Ectodermal cell (in vitro differentiated cells): ENCODE results near the gene DLAT.
A peak's percentile ranks its signal among the peaks of the same experiment; 100 is the strongest.
"Not testable (repeated sequence)": the region's sequence is repeated elsewhere in the genome, so short reads cannot be mapped to it uniquely, and the experiment has no call there.

Experiments
- H3K27ac ChIP-seq: 2 replicates; pipeline ENCODE4 v1.7.0; 2013; ENCODE audit warnings: mild to moderate bottlenecking, low read depth, low read length; ENCODE audit not compliant: insufficient read depth, poor library complexity, severe bottlenecking
- H3K27me3 ChIP-seq: 2 replicates; pipeline ENCODE4 v1.7.0; 2013; ENCODE audit warnings: mild to moderate bottlenecking, low read length; ENCODE audit not compliant: insufficient read depth, control insufficient read depth, poor library complexity, severe bottlenecking
- H3K36me3 ChIP-seq: one replicate; pipeline ENCODE4 v1.7.0; 2013; ENCODE audit warnings: low read length; ENCODE audit not compliant: control insufficient read depth, insufficient read depth
- H3K4me1 ChIP-seq: one replicate; pipeline ENCODE4 v1.7.0; 2013; ENCODE audit warnings: low read length; ENCODE audit not compliant: control insufficient read depth, insufficient read depth
- H3K4me3 ChIP-seq: 2 replicates; pipeline ENCODE4 v1.7.0; 2013; ENCODE audit warnings: low read depth, low read length, control low read depth; ENCODE audit not compliant: insufficient read depth
- H3K9me3 ChIP-seq: 2 replicates; pipeline ENCODE4 v1.7.0; 2013; ENCODE audit warnings: mild to moderate bottlenecking, low read length, moderate library complexity; ENCODE audit not compliant: control insufficient read depth
- WGBS, 2 experiments: methylation state at CpG; one replicate each; pipeline ENCODE4 v1.1.7; 2013; ENCODE audit warnings: missing lambda C conversion rate in 2 of 2; 5-methylcytosine and 5-hydroxymethylcytosine counted together

The DLAT gene

DNA sequence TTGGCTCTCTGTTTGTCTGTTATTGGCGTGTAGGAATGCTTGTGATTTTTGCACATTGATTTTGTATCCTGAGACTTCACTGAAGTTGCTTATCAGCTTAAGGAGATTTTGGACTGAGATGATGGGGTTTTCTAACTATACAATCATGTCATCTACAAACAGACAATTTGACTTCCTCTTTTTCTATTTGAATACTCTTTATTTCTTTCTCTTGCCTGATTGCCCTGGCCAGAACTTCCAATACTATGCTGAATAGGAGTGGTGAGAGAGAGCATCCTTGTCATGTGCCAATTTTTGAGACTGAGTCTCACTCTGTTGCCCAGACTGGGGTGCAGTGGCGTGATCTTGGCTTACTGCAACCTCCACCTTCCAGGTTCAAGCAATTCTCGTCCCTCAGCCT lies 23.0 kb downstream of the DLAT start:
- not testable (repeated sequence) for H3K27ac ChIP-seq, H3K4me1 ChIP-seq, H3K27me3 ChIP-seq, H3K9me3 ChIP-seq, H3K4me3 ChIP-seq
- peaks cover 40% of the 10 kb centered on the region for H3K36me3 ChIP-seq
- 91 to 97% methylated on average over 3 of the region's 3 CpGs for WGBS, 2 experiments

DNA sequence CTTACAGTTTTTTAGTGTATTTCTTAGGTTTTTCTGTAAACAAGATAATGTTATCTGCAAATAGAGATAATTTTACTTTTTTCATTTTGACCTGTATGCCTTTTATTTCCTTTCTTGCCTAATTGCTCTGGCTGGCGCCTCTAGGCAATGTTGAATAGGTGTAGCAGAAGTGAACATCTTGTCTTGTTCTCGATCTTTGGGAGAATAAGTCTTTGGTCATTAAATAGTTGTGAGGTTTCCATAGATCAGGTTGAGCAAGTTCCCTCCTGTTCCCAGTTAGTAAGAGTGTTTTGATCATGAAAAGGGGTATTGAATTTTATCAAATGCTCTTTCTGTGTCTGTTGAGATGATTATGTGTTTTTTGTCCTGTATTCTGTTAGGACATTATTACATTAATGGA lies 24.6 kb downstream of the DLAT start:
- WGBS, 2 experiments, result 48 to 49% methylated on average over 2 of the region's 2 CpGs
- Histone ChIP-seq H3K4me3 (no peak overlapping the region), H3K36me3 (peaks cover 45% of the 10 kb centered on the region)

DNA sequence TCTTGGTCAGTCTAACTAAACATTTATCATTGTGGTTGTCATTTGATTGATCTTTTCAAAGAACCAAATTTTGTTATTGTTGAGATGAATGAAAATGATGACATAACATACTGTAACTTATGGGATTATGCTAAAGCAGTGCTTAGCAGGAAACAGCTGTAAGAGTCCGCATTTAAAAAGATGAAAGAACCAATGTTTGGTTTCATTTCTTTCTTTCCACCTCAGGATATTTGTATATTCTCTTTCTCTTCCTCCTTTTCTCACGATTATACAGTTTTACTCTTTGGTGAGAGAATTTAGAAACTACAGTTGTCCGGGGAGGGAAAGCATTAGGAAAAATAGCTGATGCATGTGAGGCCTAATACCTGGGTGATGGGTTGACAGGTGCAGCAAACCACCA lies 25.5 kb downstream of the DLAT start:
- Histone ChIP-seq H3K27me3 (no peaks in the 10 kb centered on the region), H3K9me3 (no peaks in the 10 kb centered on the region), H3K4me1 (no peaks in the 10 kb centered on the region), H3K27ac (no peak overlapping the region), H3K4me3 (no peak overlapping the region), H3K36me3 (peaks cover 39% of the 10 kb centered on the region)
- 91 to 97% methylated on average over 1 to 3 of the region's 3 CpGs for WGBS, 2 experiments

More for the DNA sequence above, 24.6 kb downstream of the DLAT start:
- Histone ChIP-seq H3K4me1 (no peaks in the 10 kb centered on the region), H3K9me3 (no peaks in the 10 kb centered on the region), H3K27ac (no peak overlapping the region), H3K27me3 (no peaks in the 10 kb centered on the region)

DNA sequence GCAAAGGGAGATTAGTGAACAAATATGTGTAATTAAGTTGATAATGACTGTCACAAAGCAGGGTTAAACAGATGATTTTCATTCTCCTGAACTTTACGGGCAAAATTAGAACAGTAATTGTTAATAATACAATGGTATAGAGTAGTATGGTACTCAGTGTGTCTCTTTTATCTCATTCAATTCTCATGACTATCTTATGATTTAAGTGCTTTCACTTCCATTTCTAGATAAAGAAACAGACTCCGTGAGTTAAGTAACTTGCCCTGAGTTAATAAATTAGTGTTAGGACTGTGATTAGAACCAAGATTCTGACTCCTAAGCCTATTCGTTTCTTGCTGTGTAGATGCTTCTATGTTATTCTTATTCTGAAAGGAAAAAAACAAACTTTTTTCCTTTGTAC lies 26.6 kb downstream of the DLAT start:
- Histone ChIP-seq H3K4me3 (no peak overlapping the region), H3K27ac (no peak overlapping the region), H3K4me1 (no peaks in the 10 kb centered on the region), H3K36me3 (peaks cover 35% of the 10 kb centered on the region), H3K27me3 (no peaks in the 10 kb centered on the region), H3K9me3 (no peaks in the 10 kb centered on the region)
- WGBS, 2 experiments, result 93 to 100% methylated on average over 3 of the region's 3 CpGs

DNA sequence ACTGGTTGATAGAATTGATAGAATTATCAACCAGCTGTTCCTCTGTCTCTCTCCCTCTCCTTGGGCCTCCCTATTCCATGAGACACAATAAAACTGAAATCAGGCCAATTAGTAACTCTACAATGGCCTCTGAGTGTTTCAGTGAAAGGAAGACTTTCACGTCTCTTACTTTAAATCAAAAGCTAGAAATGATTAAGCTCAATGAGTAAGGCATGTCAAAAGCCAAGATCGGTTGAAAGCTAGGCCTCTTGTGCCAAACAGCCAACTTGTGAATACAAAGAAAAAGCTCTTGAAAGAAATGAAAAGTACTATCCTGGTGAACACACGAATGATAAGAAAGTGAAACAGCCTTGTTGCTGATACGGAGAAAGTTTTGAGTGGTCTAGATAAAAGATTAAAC lies 32.0 kb downstream of the DLAT start:
- H3K36me3 ChIP-seq, result peaks cover 37% of the 10 kb centered on the region
- H3K4me1 ChIP-seq, result no peaks in the 10 kb centered on the region
- 86% methylated on average over 4 of the region's 4 CpGs for WGBS, 2 experiments
- no peaks in the 10 kb centered on the region for H3K27me3 ChIP-seq
- H3K9me3 ChIP-seq, result no peaks in the 10 kb centered on the region
- no peak overlapping the region for H3K4me3 ChIP-seq
- no peak overlapping the region for H3K27ac ChIP-seq

DNA sequence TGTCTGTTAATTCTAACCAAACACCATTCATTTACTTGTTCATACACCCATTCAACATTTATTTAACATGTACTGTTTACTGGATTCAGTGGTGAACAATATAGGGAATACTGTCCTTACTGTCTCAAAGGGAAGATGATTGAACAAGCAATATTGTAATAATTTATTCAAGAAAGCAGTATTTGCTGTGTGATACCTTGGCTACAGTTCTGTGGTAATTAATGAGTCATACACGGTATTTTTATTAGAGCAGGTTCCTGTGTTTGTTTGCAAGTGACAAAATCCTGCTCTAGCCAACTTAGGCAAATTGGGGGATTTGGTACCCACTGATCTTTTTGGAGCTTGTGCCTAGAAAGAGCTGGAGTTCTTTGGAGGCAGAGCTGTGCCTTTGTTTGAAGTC lies 32.9 kb downstream of the DLAT start:
- WGBS, 2 experiments, result 97 to 100% methylated on average over 1 of the region's 1 CpG
- Histone ChIP-seq H3K27me3 (no peaks in the 10 kb centered on the region), H3K4me3 (no peak overlapping the region), H3K36me3 (peaks cover 38% of the 10 kb centered on the region), H3K27ac (no peak overlapping the region), H3K9me3 (no peaks in the 10 kb centered on the region), H3K4me1 (no peaks in the 10 kb centered on the region)

DNA sequence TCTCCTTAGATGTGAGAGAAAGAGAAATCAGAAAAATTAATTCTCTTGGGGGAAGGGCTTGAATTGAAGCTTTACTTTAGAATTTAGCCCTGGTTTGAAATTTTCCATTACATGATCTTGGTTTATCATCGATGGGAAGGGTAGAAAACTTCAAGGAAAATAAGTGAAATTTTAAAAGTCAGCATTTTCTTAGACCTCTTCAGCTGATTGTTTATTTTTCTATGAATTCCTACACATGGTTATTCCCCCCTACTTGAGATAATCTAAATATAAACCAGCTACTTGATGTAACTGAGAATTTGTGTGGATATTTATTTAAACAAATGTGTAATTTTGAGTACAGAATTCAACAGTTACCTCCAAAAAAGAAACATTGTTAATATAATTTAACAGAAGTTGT lies 37.7 kb downstream of the DLAT start:
- H3K27ac ChIP-seq, result no peak overlapping the region
- no peak overlapping the region for H3K4me3 ChIP-seq
- no peaks in the 10 kb centered on the region for H3K4me1 ChIP-seq
- peaks cover 22% of the 10 kb centered on the region for H3K36me3 ChIP-seq
- 92 to 93% methylated on average over 1 of the region's 1 CpG for WGBS, 2 experiments
- H3K9me3 ChIP-seq, result no peaks in the 10 kb centered on the region
- H3K27me3 ChIP-seq, result no peaks in the 10 kb centered on the region

DNA sequence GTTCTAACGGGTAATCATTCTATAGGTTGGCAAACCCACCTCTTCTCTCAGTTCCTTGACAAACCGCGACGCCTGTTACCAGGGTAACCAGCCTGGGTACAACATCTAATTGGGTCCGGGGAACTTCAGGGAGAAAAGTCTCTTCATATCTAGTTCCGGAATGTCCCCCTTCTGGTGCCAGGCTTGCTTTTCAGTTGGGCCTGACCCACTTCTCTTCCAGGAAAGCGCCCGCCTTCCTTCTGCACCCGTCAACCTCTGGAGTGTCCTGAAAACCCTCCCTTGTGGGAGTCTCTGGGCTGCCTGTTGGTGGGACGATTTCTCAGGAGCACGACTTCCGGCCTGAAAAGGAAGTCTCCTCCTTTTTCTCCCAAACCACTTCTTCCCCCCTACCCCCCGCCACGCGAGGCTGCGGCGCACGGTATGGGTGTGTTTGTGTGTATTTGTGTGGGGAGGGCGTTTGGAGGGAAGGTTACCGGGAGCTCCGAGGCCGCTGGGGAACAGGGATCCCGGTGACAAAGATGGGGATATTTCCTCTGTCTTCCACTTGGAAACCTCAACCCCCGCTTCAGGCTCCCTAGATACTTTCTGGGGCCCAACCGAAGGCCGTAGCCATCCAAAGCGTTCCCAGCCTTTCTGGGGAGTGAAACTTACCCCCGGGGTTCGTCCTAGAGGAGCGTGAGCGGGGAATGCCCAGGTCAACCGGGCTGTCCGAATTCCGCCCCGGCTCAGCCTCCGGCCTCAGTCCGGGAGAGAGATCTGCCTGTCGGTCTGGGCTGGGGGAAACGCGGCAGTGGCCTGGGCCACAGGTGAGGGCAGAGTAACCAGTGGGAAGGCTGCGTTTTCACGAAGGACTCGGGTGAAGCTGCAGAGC lies 49.0 kb downstream of the DLAT start, which contains the start of the genes NKAPD1 and PIH1D2:
NKAPD1 (plus strand) TSS at position 359 of the 871 bp plus-strand sequence. CDS start 1,276 bp downstream, outside the sequence.
PIH1D2 (minus strand) TSS at position 77 of the 871 bp plus-strand sequence. CDS start 843 bp downstream, outside the sequence.
- Histone ChIP-seq H3K27ac (peak within 1 kb of the TSS; percentile 97), H3K36me3 (peaks cover 19% of the 10 kb centered on the region), H3K27me3 (no peaks in the 10 kb centered on the region), H3K9me3 (no peaks in the 10 kb centered on the region), H3K4me3 (peak within 1 kb of the TSS; percentile 93), H3K4me1 (peaks cover 3% of the 10 kb centered on the region)
- 1% methylated on average over 39 to 43 of the region's 43 CpGs for WGBS, 2 experiments

DNA sequence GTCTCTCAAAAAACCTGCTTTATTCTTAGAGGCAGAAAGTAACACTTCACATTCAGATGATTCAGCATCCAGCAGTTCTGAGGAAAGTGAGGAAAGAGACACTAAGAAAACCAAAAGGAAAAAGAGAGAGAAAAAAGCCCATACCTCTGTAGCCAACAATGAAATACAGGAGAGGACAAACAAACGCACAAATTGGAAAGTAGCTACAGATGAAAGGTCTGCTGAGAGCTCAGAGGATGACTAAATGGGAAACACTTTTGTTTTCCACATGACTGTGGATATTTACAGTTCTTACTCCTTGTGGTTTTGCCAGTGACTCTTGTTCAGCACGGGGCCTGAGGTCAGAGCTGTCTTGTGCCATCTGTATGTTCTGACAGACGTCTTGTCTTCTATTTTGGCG lies 57.5 kb downstream of the DLAT start:
- H3K27ac ChIP-seq, result no peak overlapping the region
- no peaks in the 10 kb centered on the region for H3K9me3 ChIP-seq
- WGBS, 2 experiments, result 93 to 96% methylated on average over 4 of the region's 4 CpGs
- no peaks in the 10 kb centered on the region for H3K27me3 ChIP-seq
- no peak overlapping the region for H3K4me3 ChIP-seq
- H3K36me3 ChIP-seq, result peaks cover 37% of the 10 kb centered on the region
- peaks cover 8% of the 10 kb centered on the region for H3K4me1 ChIP-seq

DNA sequence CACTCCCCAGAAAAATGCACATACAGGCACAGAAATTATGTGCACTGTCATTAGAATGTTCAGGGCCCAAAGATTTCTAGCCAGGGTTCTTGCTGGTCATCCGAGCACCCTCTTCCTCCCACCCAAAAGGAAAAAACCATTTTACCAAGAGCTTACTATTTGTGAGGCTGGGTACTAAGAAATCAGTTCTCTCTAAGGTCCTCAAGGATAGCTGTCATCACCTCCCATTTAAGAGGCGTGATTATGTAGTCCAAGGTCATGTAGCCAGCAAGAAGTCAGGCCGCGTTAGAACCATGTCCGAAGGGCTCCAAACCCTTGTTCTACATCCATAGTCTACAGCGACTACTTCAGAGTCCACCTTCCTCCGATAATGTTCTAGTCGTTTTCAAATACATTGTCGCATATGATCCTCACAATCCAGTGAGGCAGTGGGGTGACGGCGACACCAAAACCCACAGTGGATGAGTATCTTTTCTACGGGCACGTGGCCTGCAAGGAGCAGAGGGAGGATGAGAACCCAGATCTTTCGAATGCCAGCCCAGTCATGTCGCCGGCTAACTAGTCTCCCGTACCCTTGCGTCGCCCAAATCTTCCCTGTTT lies 60.7 kb downstream of the DLAT start:
- no peaks in the 10 kb centered on the region for H3K9me3 ChIP-seq
- peaks cover 9% of the 10 kb centered on the region for H3K4me1 ChIP-seq
- 5% methylated on average over 19 of the region's 19 CpGs for WGBS, 2 experiments
- H3K36me3 ChIP-seq, result peaks cover 25% of the 10 kb centered on the region
- H3K4me3 ChIP-seq, result peak overlapping the region; percentile 99
- H3K27me3 ChIP-seq, result no peaks in the 10 kb centered on the region
- H3K27ac ChIP-seq, result peak overlapping the region; percentile 19
